ENCODE data around the gene AIP.
"Not testable (repeated sequence)": the region's sequence is repeated elsewhere in the genome, so short reads cannot be mapped to it uniquely, and the experiment has no call there.

Gene AIP

GRCh38 chr11:67507864-67508485, 25.1 kb downstream of the AIP start, which contains the start of gene CDK2AP2:
Gene CDK2AP2, minus strand, starts transcription at chr11:67508162. Its CDS starts 80 bp downstream, at chr11:67508082.
- no peak for FAIRE-seq

- no peak for FAIRE-seq
These were observed 25.8 kb downstream of the AIP start for GRCh38 chr11:67508486-67509121.

GRCh38 chr11:67510023-67510345, 27.2 kb downstream of the AIP start:
- FAIRE-seq = no peak

- not testable (repeated sequence) for FAIRE-seq
These were observed 28.7 kb downstream of the AIP start for GRCh38 chr11:67511558-67511957.

- no peak for FAIRE-seq
These were observed 31.3 kb downstream of the AIP start for GRCh38 chr11:67514116-67514515.

GRCh38 chr11:67516806-67517205, 34.0 kb downstream of the AIP start:
- FAIRE-seq = no peak

- FAIRE-seq = no peak
These were observed 35.1 kb downstream of the AIP start for GRCh38 chr11:67517784-67518552.

- no peak for FAIRE-seq
These were observed 36.9 kb downstream of the AIP start for GRCh38 chr11:67519726-67520125.

- FAIRE-seq = no peak
These were observed 38.3 kb downstream of the AIP start for GRCh38 chr11:67520856-67521824.

GRCh38 chr11:67521924-67522323, 39.1 kb downstream of the AIP start:
- FAIRE-seq = no peak

GRCh38 chr11:67522338-67522737, 39.5 kb downstream of the AIP start:
- FAIRE-seq = no peak

GRCh38 chr11:67522844-67523555, 40.2 kb downstream of the AIP start, which contains the start of gene CABP2:
Gene CABP2, minus strand, starts transcription at chr11:67523446. Its CDS starts 120 bp downstream, at chr11:67523326.
- no peak for FAIRE-seq

GRCh38 chr11:67523556-67524479, 41.0 kb downstream of the AIP start:
- FAIRE-seq = no peak

GRCh38 chr11:67524480-67524808, 41.6 kb downstream of the AIP start:
- FAIRE-seq = no peak

- no peak for FAIRE-seq
These were observed 42.6 kb downstream of the AIP start for GRCh38 chr11:67525275-67525976.

GRCh38 chr11:67528376-67528775, 45.5 kb downstream of the AIP start:
- no peak for FAIRE-seq

- FAIRE-seq = no peak
These were observed 47.4 kb downstream of the AIP start for GRCh38 chr11:67530282-67530592.

- FAIRE-seq = no peak
These were observed 50.1 kb downstream of the AIP start for GRCh38 chr11:67532889-67533288.

- FAIRE-seq = no peak
These were observed 51.3 kb downstream of the AIP start for GRCh38 chr11:67534070-67534679.

GRCh38 chr11:67535561-67535960, 52.7 kb downstream of the AIP start:
- FAIRE-seq = no peak

Data from islet of Langerhans (tissue), 1 donor.